ENCODE data around the gene SH3RF3. TPM values are rescaled to one million over a fixed set of nuclear protein-coding genes. Genes with fewer than 3 reads are reported as not detected.

Gene SH3RF3
- total RNA-seq, 1 donor from 2014 or later = 7.9 TPM

DNA sequence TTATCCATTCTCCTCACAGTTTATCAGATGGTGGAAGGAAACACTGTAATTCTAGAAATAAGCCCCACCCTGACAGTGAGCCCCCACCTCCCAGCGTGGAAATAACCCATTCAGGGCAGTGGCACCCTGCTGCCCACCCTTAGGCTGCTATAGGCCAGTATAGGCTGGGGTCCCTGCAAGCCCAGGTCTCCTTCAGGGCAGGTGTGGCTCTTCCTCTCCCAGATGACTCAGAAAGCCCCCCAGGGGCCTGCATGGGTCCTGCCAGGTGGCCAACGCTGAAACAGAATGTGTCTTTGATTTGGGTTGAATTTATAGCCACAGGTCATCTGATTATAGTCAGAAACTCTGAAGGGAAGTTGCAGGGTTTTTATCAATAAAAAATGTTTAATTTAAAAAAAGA lies 136.4 kb downstream of the SH3RF3 start:
- no peak overlapping the region for H3K27ac ChIP-seq (replicated peaks)
- no peak for DNase-seq
- H3K9me3 ChIP-seq (replicated peaks) = no peaks in the 10 kb centered on the region
- intact Hi-C loops (cut with micrococcal nuclease) = no loop called here
- TF ChIP-seq, protein P1, sequence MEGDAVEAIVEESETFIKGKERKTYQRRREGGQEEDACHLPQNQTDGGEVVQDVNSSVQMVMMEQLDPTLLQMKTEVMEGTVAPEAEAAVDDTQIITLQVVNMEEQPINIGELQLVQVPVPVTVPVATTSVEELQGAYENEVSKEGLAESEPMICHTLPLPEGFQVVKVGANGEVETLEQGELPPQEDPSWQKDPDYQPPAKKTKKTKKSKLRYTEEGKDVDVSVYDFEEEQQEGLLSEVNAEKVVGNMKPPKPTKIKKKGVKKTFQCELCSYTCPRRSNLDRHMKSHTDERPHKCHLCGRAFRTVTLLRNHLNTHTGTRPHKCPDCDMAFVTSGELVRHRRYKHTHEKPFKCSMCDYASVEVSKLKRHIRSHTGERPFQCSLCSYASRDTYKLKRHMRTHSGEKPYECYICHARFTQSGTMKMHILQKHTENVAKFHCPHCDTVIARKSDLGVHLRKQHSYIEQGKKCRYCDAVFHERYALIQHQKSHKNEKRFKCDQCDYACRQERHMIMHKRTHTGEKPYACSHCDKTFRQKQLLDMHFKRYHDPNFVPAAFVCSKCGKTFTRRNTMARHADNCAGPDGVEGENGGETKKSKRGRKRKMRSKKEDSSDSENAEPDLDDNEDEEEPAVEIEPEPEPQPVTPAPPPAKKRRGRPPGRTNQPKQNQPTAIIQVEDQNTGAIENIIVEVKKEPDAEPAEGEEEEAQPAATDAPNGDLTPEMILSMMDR (IDR thresholded peaks at IDR 0.05; ENCODE audit: borderline replicate concordance) = no peak
- peaks cover 77% of the 10 kb centered on the region for H3K4me1 ChIP-seq
- no peaks in the 10 kb centered on the region for H3K36me3 ChIP-seq
- H3K4me3 ChIP-seq = no peak overlapping the region
- H3K27me3 ChIP-seq (ENCODE audit: low read depth) = no peaks in the 10 kb centered on the region

DNA sequence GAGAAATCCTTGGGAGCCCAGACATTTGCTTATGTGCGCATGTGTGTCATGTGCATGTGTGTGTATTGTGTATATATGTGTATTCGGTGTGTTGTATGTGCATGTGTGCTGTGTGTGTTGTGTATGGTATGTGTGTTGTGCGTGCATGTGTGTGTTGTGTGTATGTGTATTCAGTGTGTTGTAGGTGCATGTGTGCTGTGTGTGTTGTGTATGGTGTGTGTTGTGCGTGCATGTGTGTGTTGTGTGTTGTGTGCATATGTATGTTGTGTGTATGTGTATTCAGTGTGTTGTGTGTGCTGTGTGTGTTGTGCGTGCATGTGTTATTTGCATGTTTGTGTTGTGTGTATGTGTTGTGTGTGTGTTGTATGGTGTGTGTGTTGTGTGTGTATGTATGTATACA lies 136.9 kb downstream of the SH3RF3 start:
- no peaks in the 10 kb centered on the region for H3K9me3 ChIP-seq (replicated peaks)
- DNase-seq = no peak
- no peaks in the 10 kb centered on the region for H3K27me3 ChIP-seq (ENCODE audit: low read depth)
- TF ChIP-seq, protein P1 (IDR thresholded peaks at IDR 0.05; ENCODE audit: borderline replicate concordance) = no peak
- no peak overlapping the region for H3K27ac ChIP-seq (replicated peaks)
- H3K4me1 ChIP-seq = peaks cover 80% of the 10 kb centered on the region
- intact Hi-C loops (cut with micrococcal nuclease) = no loop called here
- H3K4me3 ChIP-seq = no peak overlapping the region
- H3K36me3 ChIP-seq = no peaks in the 10 kb centered on the region

DNA sequence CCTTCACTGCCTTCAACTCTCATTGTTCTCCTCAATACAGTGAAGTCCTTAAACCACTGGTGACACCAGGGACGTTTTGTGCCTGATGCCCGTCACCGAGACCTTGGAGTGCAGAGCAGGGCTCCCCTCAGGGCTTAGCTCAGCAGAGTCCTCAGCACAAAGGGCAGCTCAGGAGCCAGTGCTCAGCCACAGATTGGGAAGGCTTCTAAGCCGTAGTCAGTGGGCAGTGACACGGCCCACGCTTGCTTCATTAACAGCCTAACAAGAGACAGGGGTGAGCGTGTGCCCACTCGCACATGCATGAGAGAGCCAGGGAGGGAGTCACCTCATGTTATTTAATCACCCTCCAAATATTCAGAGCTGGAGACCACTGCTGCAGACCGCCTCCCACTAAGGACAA lies 137.5 kb downstream of the SH3RF3 start:
- Histone ChIP-seq H3K9me3 (replicated peaks) (no peaks in the 10 kb centered on the region), H3K36me3 (no peaks in the 10 kb centered on the region), H3K4me3 (no peak overlapping the region), H3K27me3 (ENCODE audit: low read depth) (no peaks in the 10 kb centered on the region), H3K4me1 (peaks cover 80% of the 10 kb centered on the region), H3K27ac (replicated peaks) (peak overlapping the region; percentile 80)
- intact Hi-C loops (cut with micrococcal nuclease) = no loop called here
- DNase-seq = no peak
- TF ChIP-seq, protein P1 (IDR thresholded peaks at IDR 0.05; ENCODE audit: borderline replicate concordance) = no peak

DNA sequence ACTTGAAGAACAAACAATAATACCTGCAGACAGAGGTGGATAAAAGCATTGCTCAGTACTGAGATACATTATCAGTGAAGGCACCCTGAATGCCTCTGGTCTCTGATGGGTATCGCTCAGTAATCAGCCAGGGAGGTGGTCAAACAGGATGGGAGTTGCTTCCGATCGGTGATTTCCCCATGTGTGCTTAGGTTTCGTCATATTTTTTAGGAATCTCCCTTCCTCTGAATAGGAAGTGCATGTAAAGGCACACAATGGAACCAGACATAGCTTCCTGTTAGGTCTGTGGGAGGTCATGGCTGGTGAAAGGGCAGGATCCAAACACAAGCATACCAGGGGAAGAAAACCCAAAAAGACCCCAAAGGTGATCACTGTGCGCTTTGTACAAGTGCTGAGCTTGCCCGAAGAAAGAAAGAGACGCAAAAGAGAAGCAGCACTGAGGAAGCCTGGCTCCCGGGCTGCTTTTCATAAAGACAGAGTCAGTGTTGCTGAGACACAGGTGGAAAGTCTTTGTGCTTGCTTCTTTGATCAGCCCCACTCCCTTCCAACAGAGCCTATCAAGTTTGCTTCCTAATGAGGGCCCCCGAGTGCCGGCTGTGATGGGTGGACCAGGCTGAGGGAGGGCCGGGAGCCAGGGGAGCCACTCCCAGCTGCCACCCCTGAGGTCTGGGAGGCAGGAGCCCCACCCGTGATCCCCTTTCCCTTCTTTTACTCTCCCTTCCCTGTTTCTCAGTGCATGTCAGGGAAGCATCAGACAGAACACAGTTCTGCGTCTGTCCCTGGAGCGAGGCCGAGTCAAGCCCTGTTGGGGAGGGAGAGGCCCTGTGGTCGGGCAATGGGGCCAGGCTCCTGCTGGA lies 138.2 kb downstream of the SH3RF3 start:
- Histone ChIP-seq H3K36me3 (no peaks in the 10 kb centered on the region), H3K9me3 (replicated peaks) (no peaks in the 10 kb centered on the region), H3K27ac (replicated peaks) (peak overlapping the region; percentile 80), H3K4me3 (no peak overlapping the region), H3K4me1 (peaks cover 80% of the 10 kb centered on the region), H3K27me3 (ENCODE audit: low read depth) (no peaks in the 10 kb centered on the region)
- intact Hi-C loops (cut with micrococcal nuclease) = no loop called here
- TF ChIP-seq, protein P1 (IDR thresholded peaks at IDR 0.05; ENCODE audit: borderline replicate concordance) = no peak
- DNase-seq = no peak

DNA sequence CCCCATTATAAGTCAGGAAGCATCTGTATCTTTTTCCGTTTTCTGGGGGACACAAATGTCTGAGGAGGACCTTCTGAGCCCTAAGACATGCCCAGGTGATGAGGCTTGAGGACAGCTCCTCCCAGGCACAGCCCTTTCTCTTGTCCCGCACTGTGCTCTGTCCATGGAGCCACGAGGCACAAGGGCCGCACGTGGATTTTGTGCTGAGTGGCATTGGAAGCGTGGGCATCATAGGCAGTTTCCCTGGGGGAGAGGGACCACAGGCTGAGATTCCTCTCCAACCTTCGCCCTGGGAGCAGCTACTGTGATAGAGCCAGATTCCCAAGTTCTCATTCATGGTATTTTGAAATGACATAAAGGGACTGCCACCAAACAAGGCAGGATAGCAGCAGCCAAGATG lies 139.9 kb downstream of the SH3RF3 start:
- H3K4me1 ChIP-seq = peaks cover 70% of the 10 kb centered on the region
- no peak for DNase-seq
- TF ChIP-seq, protein P1 (IDR thresholded peaks at IDR 0.05; ENCODE audit: borderline replicate concordance) = no peak
- no peak overlapping the region for H3K4me3 ChIP-seq
- intact Hi-C loops (cut with micrococcal nuclease) = no loop called here
- no peaks in the 10 kb centered on the region for H3K27me3 ChIP-seq (ENCODE audit: low read depth)
- H3K27ac ChIP-seq (replicated peaks) = no peak overlapping the region
- no peaks in the 10 kb centered on the region for H3K9me3 ChIP-seq (replicated peaks)
- no peaks in the 10 kb centered on the region for H3K36me3 ChIP-seq

All from left ventricle myocardium inferior (tissue), 1 donor.